GM18858 (cell line): Measurements from ENCODE around the gene RPS15.
"Not testable (repeated sequence)": the region's sequence is repeated elsewhere in the genome, so short reads cannot be mapped to it uniquely, and the experiment has no call there.

Experiments used
- ATAC-seq: cut with Tn5 transposase; IDR thresholded peaks from one replicate; pipeline ENCODE4 v1.9.1; 2021; ENCODE audit not compliant: unreplicated experiment

Gene RPS15

GRCh38 chr19:1418951-1419738 is 19.1 kb upstream of the RPS15 start:
- ATAC-seq: no peak

GRCh38 chr19:1420085-1420484 is 18.1 kb upstream of the RPS15 start:
- not testable (repeated sequence) for ATAC-seq

- ATAC-seq: no peak
These were observed 17.6 kb upstream of the RPS15 start for GRCh38 chr19:1420590-1420989.

- ATAC-seq: no peak
These were observed 16.8 kb upstream of the RPS15 start for GRCh38 chr19:1421218-1421957.

- ATAC-seq: no peak
These were observed 16.3 kb upstream of the RPS15 start for GRCh38 chr19:1421958-1422305.

- no peak for ATAC-seq
These were observed 15.8 kb upstream of the RPS15 start for GRCh38 chr19:1422360-1422759.

- no peak for ATAC-seq
These were observed 15.3 kb upstream of the RPS15 start for GRCh38 chr19:1422943-1423342.

- no peak for ATAC-seq
These were observed 14.6 kb upstream of the RPS15 start for GRCh38 chr19:1423436-1424191.

GRCh38 chr19:1424192-1424955 is 13.8 kb upstream of the RPS15 start:
- no peak for ATAC-seq

- ATAC-seq: no peak
These were observed 12.9 kb upstream of the RPS15 start for GRCh38 chr19:1425102-1425837.

- no peak for ATAC-seq
These were observed 12.3 kb upstream of the RPS15 start for GRCh38 chr19:1425902-1426301.

GRCh38 chr19:1426736-1427135 is 11.5 kb upstream of the RPS15 start:
- no peak for ATAC-seq

GRCh38 chr19:1427221-1427920 is 10.8 kb upstream of the RPS15 start:
- ATAC-seq: no peak

GRCh38 chr19:1428738-1429391 is 9.3 kb upstream of the RPS15 start:
- no peak for ATAC-seq

GRCh38 chr19:1429750-1430149 is 8.4 kb upstream of the RPS15 start:
- no peak for ATAC-seq

- no peak for ATAC-seq
These were observed 8.0 kb upstream of the RPS15 start for GRCh38 chr19:1430246-1430645.

GRCh38 chr19:1431759-1432506 is 6.3 kb upstream of the RPS15 start:
- no peak for ATAC-seq

- ATAC-seq: no peak
These were observed 5.7 kb upstream of the RPS15 start for GRCh38 chr19:1432507-1432887.
